ENCODE measurements around the gene GDPD4. TPM values are rescaled to one million over a fixed set of nuclear protein-coding genes. Genes with fewer than 3 reads are reported as not detected.

Gene GDPD4
- total and polyA plus RNA-seq, 12 donors = not detected

DNA sequence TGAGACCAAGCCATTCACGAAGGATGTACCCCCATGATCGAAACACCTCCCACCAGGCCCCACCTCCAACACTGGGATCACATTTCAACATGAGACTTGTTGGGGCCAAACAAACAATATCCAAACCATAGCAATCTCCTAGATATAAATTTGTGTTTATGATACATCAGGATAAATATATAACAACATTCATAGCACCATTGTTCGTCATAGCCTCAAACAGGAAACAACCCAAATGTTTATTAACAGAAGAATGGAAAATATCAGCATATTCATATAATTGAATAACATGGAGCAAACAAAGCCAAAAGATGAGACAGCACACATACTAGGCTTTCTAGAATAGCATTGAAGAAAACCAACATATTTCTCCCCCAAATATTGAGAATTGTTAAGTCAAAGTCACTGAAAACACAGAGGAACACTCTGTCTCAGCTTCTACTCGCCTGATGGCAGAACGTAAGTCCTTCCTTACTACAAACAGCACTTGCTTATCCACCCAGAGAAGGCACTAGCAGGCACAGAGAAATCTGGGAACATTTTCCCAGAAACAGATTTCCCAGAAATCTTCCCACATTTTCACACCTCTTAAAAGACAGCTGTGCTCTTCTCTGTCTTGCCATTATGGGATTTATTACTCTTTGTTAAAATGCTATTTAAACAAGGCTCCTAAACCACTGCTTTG, 8.1 kb upstream of the GDPD4 start:
- H3K4me3 ChIP-seq = no peak overlapping the region
- H3K36me3 ChIP-seq = no peaks in the 10 kb centered on the region
- TF ChIP-seq, protein P1, sequence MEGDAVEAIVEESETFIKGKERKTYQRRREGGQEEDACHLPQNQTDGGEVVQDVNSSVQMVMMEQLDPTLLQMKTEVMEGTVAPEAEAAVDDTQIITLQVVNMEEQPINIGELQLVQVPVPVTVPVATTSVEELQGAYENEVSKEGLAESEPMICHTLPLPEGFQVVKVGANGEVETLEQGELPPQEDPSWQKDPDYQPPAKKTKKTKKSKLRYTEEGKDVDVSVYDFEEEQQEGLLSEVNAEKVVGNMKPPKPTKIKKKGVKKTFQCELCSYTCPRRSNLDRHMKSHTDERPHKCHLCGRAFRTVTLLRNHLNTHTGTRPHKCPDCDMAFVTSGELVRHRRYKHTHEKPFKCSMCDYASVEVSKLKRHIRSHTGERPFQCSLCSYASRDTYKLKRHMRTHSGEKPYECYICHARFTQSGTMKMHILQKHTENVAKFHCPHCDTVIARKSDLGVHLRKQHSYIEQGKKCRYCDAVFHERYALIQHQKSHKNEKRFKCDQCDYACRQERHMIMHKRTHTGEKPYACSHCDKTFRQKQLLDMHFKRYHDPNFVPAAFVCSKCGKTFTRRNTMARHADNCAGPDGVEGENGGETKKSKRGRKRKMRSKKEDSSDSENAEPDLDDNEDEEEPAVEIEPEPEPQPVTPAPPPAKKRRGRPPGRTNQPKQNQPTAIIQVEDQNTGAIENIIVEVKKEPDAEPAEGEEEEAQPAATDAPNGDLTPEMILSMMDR (IDR thresholded peaks at IDR 0.05) = no peak
- WGBS, 2 donors = 74 to 75% methylated on average over 5 of the region's 5 CpGs
- no peaks in the 10 kb centered on the region for H3K27me3 ChIP-seq
- no peak overlapping the region for H3K27ac ChIP-seq
- no peaks in the 10 kb centered on the region for H3K4me1 ChIP-seq
- H3K9me3 ChIP-seq = no peaks in the 10 kb centered on the region
- DNase-seq (no peak), ATAC-seq (no peak)
- intact Hi-C loops (cut with DNase I) = no loop called here

DNA sequence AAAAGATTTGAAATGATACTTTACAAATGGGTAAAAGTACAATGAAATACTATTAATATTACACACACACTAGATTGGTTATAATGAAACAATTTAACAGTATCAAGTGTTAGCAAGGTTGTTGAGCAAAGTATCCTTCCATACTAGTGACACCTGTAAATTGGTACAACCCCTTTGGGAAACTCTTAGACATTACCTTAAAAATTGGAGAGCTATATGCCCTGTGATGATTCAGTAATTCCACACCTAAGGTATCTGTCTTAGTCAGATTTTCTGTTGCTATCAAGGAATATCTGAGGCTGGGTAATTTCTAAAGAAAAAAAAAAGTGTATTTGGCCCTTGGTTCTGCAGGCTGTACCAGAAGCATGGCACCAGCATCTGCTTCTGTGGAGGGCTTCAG, 7.4 kb upstream of the GDPD4 start:
- TF ChIP-seq, protein P1 (IDR thresholded peaks at IDR 0.05) = no peak
- no peak for ATAC-seq
- H3K4me1 ChIP-seq = no peaks in the 10 kb centered on the region
- no peak overlapping the region for H3K27ac ChIP-seq
- DNase-seq = no peak
- no peaks in the 10 kb centered on the region for H3K36me3 ChIP-seq
- no peak overlapping the region for H3K4me3 ChIP-seq
- intact Hi-C loops (cut with DNase I) = no loop called here
- no peaks in the 10 kb centered on the region for H3K27me3 ChIP-seq
- no peaks in the 10 kb centered on the region for H3K9me3 ChIP-seq

DNA sequence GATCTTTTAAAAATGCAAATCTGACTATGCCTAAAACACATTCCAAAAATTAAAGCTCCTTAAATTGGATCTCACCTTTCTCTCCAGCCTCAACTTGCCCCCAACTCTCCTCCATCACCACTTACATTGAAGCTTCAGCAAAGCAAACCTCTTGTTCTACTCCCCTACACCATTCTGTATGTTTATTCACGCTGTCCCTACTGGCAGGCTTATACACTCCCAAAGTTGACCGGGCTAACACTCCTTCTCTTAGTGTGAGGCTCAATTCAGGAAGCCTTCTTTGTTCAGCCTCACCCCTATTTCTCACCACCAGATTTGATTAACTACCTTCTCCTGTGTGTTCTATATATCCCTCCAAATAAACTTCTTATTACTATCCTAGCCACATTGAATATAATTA, 1.8 kb upstream of the GDPD4 start:
- Histone ChIP-seq H3K9me3 (no peaks in the 10 kb centered on the region), H3K27me3 (no peaks in the 10 kb centered on the region), H3K4me3 (no peak overlapping the region), H3K4me1 (no peaks in the 10 kb centered on the region), H3K27ac (no peak overlapping the region), H3K36me3 (no peaks in the 10 kb centered on the region)
- intact Hi-C loops (cut with DNase I) = no loop called here
- no peak for ATAC-seq
- no peak for DNase-seq
- TF ChIP-seq, protein P1 (IDR thresholded peaks at IDR 0.05) = no peak
- 86 to 87% methylated on average over 2 of the region's 2 CpGs for WGBS, 2 donors

DNA sequence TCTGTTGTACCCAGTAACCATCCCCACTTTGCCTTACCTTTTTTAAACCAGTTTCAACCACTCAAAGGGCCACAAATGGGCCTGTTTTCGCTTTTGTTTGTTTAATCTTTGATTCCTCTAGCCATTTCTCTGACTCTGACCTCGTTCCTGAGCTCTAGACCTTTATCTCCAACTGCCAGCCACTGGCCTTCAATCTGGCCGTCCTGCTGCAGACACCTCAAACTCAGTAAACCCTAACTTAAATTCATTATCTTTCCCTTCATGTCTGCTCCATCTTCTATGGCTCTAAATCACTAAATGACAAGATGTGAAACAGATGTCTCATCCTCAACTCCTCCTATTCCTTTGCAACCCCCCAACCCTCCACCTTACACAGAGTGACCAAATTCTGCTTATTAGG, 1.3 kb upstream of the GDPD4 start:
- no peak for DNase-seq
- WGBS, 2 donors = 70 to 73% methylated on average over 3 of the region's 3 CpGs
- no peak for ATAC-seq
- H3K27ac ChIP-seq = no peak overlapping the region
- no peaks in the 10 kb centered on the region for H3K9me3 ChIP-seq
- no peaks in the 10 kb centered on the region for H3K27me3 ChIP-seq
- no peaks in the 10 kb centered on the region for H3K4me1 ChIP-seq
- TF ChIP-seq, protein P1 (IDR thresholded peaks at IDR 0.05) = no peak
- no peaks in the 10 kb centered on the region for H3K36me3 ChIP-seq
- intact Hi-C loops (cut with DNase I) = no loop called here
- H3K4me3 ChIP-seq = no peak overlapping the region
